K562 (cell line): ENCODE data around the gene SPHK1. TPM values are rescaled to one million over a fixed set of nuclear protein-coding genes. Genes with fewer than 3 reads are reported as not detected.

ENCODE experiments used
- CLOCK ChIP-seq: fragments of 250-450 bp; sonication (Bioruptor Pico); IDR thresholded peaks from 2 replicates; pipeline ENCODE4 v1.4.0; 2020; ENCODE audit warnings: mild to moderate bottlenecking, moderate library complexity, borderline replicate concordance
- ETV6 ChIP-seq, 3 experiments: fragments of 150-350 bp in 1 of 3; sonication (generic) in 1 of 3; formaldehyde crosslinking in 1 of 3; IDR thresholded peaks; 2 replicates each; pipeline versions ENCODE4 v1.6.1 to v1.8.0; 2014 to 2022; ENCODE audit warnings: borderline replicate concordance in 2 of 3, low read depth in 2 of 3, antibody characterized with exemption in 1 of 3, low read length in 1 of 3, mild to moderate bottlenecking in 1 of 3, missing genetic modification reagents in 1 of 3
- JUN ChIP-seq, 2 experiments: sonication (generic) in 1 of 2; formaldehyde crosslinking in 1 of 2; IDR thresholded peaks; 2 replicates each; pipeline versions ENCODE4 v1.6.1 to v1.8.0; 2012 to 2022; ENCODE audit warnings: borderline replicate concordance in 2 of 2, mild to moderate bottlenecking in 2 of 2, improper control_type of control experiment in 1 of 2, low read depth in 1 of 2, low read length in 1 of 2, missing genetic modification reagents in 1 of 2
- MCM7 ChIP-seq, 2 experiments: fragments of 450-650 bp; IDR thresholded peaks; 2 replicates each; pipeline ENCODE4 v1.6.1; 2016 to 2018
- MYNN ChIP-seq, 2 experiments: sonication (generic); formaldehyde crosslinking in 1 of 2; IDR thresholded peaks; 2 replicates each; pipeline versions ENCODE4 v1.5.0 to v1.6.1; 2016 to 2020; ENCODE audit warnings: antibody characterized with exemption in 1 of 2, missing genetic modification reagents in 1 of 2
- NFYB ChIP-seq: IDR thresholded peaks from 2 replicates; pipeline ENCODE4 v1.6.1; 2011; ENCODE audit warnings: mild to moderate bottlenecking, moderate library complexity; ENCODE audit not compliant: insufficient read length; ENCODE audit errors: extremely low read depth
- PRMT5 ChIP-seq: sonication (generic); formaldehyde crosslinking; IDR thresholded peaks from 2 replicates; pipeline ENCODE4 v1.5.0; 2020; ENCODE audit warnings: missing genetic modification reagents
- SIN3B ChIP-seq: fragments of 450-650 bp; IDR thresholded peaks from 2 replicates; pipeline ENCODE4 v1.6.1; 2017; ENCODE audit warnings: low read depth, mild to moderate bottlenecking, moderate library complexity
- SUPT5H ChIP-seq: fragments of 450-650 bp; IDR thresholded peaks from 2 replicates; pipeline ENCODE4 v1.6.1; 2016
- THRA ChIP-seq: fragments of 450-650 bp; IDR thresholded peaks from 2 replicates; pipeline ENCODE4 v1.6.1; 2017; ENCODE audit warnings: mild to moderate bottlenecking, moderate library complexity
- ZNF124 ChIP-seq: sonication (generic); formaldehyde crosslinking; IDR thresholded peaks from 2 replicates; pipeline ENCODE4 v1.8.1; 2022; ENCODE audit warnings: missing genetic modification reagents
- ZNF766 ChIP-seq: fragments of 200-800 bp; sonication (Bioruptor generic); conservative IDR thresholded peaks from 2 replicates; pipeline ENCODE4 v1.6.1; 2016; ENCODE audit warnings: missing genetic modification characterization, missing compliant biosample characterization
- ZSCAN29 ChIP-seq: fragments of 450-650 bp; IDR thresholded peaks from 2 replicates; pipeline ENCODE4 v1.6.1; 2017
- polyA plus RNA-seq, 8 experiments: library from polyadenylated mRNA; depleted of rRNA in 4 of 8; stranded (reverse) in 5 of 8; unstranded in 3 of 8; fragments of >200 nt; fragmentation: Nextera tagmentation in 2 of 8; fragmentation: Illumina TruSeq in 1 of 8; extraction: Ambion mirVana in 2 of 8; extraction: Trizol in 1 of 8; gene quantifications; 2 replicates each; pipeline versions ENCODE4 v1.2.1 to v1.2.3, GENCODE V29; 2011 to 2014; ENCODE audit warnings: inconsistent platforms in 1 of 8, missing spikeins in 1 of 8
- total RNA-seq, 7 experiments: library from RNA; depleted of rRNA in 6 of 7; stranded (reverse); fragments of >200 nt in 6 of 7; fragmentation: Illumina TruSeq in 2 of 7; extraction: Trizol in 2 of 7; gene quantifications; 2 replicates each; pipeline versions ENCODE4 v1.2.1 to v1.2.3, GENCODE V29; 2011 to 2021; ENCODE audit warnings: low replicate concordance in 1 of 7
- TF ChIP-seq, protein P1 (sequence below): sonication (generic); formaldehyde crosslinking; IDR thresholded peaks from 2 replicates; pipeline ENCODE4 v1.8.1; 2023; ENCODE audit warnings: mild to moderate bottlenecking, missing genetic modification reagents
- TF ChIP-seq, protein P2 (sequence below): fragments of 200-800 bp; sonication (Bioruptor generic); IDR thresholded peaks from 2 replicates; pipeline ENCODE4 v1.6.1; 2017; ENCODE audit warnings: missing genetic modification characterization, missing compliant biosample characterization

SPHK1 gene
- total and polyA plus RNA-seq, 9 of the 15 experiments (the other 6 are each of a cell fraction or from before 2014, with no cell fraction given): 0.21 to 60.3 (median 14.5) TPM

GRCh38 chr17:76405967-76406647 lies 21.7 kb downstream of the SPHK1 start (continued):
- no peak for TF ChIP-seq MCM7 (IDR thresholded peaks at IDR 0.05)
- no peak for TF ChIP-seq SIN3B
- no peak for TF ChIP-seq NFYB
- TF ChIP-seq CLOCK (CRISPR knock-in tag): peak; percentile 73; the same call in 1 of the 2 replicates
- TF ChIP-seq PRMT5: no peak
- peak in 1 of 2 experiments; percentile 73; a peak in 1 of 4 replicates for TF ChIP-seq ETV6 (IDR thresholded peaks at IDR 0.05; ENCODE audit: borderline replicate concordance in 1 of 2, low read depth in 2 of 2, low read length in 1 of 2)
- no peak for TF ChIP-seq ETV6 (CRISPR knock-in tag; IDR thresholded peaks at IDR 0.05; ENCODE audit: borderline replicate concordance)
- TF ChIP-seq THRA: no peak
- TF ChIP-seq SUPT5H: no peak
- no peak for TF ChIP-seq ZNF124 (CRISPR knock-in tag)
- TF ChIP-seq, protein P1, sequence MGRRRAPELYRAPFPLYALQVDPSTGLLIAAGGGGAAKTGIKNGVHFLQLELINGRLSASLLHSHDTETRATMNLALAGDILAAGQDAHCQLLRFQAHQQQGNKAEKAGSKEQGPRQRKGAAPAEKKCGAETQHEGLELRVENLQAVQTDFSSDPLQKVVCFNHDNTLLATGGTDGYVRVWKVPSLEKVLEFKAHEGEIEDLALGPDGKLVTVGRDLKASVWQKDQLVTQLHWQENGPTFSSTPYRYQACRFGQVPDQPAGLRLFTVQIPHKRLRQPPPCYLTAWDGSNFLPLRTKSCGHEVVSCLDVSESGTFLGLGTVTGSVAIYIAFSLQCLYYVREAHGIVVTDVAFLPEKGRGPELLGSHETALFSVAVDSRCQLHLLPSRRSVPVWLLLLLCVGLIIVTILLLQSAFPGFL (CRISPR knock-in tag): no peak
- peak; percentile 98 for TF ChIP-seq ZNF766 (CRISPR knock-in tag)
- TF ChIP-seq JUN (IDR thresholded peaks at IDR 0.05; ENCODE audit: borderline replicate concordance, low read depth, low read length): peak; percentile 72; the same call in 1 of the 2 replicates
- no peak for TF ChIP-seq JUN (CRISPR knock-in tag; IDR thresholded peaks at IDR 0.05; ENCODE audit: borderline replicate concordance)
- TF ChIP-seq ZSCAN29: no peak
- TF ChIP-seq, protein P2, sequence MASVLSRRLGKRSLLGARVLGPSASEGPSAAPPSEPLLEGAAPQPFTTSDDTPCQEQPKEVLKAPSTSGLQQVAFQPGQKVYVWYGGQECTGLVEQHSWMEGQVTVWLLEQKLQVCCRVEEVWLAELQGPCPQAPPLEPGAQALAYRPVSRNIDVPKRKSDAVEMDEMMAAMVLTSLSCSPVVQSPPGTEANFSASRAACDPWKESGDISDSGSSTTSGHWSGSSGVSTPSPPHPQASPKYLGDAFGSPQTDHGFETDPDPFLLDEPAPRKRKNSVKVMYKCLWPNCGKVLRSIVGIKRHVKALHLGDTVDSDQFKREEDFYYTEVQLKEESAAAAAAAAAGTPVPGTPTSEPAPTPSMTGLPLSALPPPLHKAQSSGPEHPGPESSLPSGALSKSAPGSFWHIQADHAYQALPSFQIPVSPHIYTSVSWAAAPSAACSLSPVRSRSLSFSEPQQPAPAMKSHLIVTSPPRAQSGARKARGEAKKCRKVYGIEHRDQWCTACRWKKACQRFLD: peak; percentile 99
- peak; percentile 96 for TF ChIP-seq MYNN (IDR thresholded peaks at IDR 0.05)
- TF ChIP-seq MYNN (CRISPR knock-in tag; IDR thresholded peaks at IDR 0.05): no peak
